Adrenal gland (tissue), 12 donors: Measurements from ENCODE around the gene SLC47A2. TPM values are rescaled to one million over a fixed set of nuclear protein-coding genes. Genes with fewer than 3 reads are reported as not detected.

Source experiments
- DNase-seq, 7 donors: peaks; one replicate each; pipeline ENCODE4 v3.0.0-alpha.2; 2019 to 2020
- H3K27ac ChIP-seq, 5 donors: fragments of 200-600 bp; sonication (generic) in 4 of 5; 1 replicate in 3 of 5; 2 replicates in 2 of 5; pipeline versions ENCODE4 v1.5.1 to v1.8.0; 2016 to 2020; ENCODE audit warnings: mild to moderate bottlenecking in 1 of 5
- H3K27me3 ChIP-seq: fragments of 200-600 bp; 2 replicates; pipeline ENCODE4 v1.8.0; 2021
- H3K36me3 ChIP-seq, 2 donors: fragments of 200-600 bp; replicated peaks in 1 of 2; 1 replicate in 1 of 2; 2 replicates in 1 of 2; pipeline versions ENCODE4 v1.5.1 to v1.8.0; 2018 to 2022
- H3K4me1 ChIP-seq, 2 donors: fragments of 200-600 bp; replicated peaks in 1 of 2; 1 replicate in 1 of 2; 2 replicates in 1 of 2; pipeline versions ENCODE4 v1.5.1 to v1.8.0; 2018 to 2021
- H3K4me3 ChIP-seq, 4 donors: fragments of 200-600 bp; sonication (generic) in 3 of 4; one replicate each; pipeline ENCODE4 v1.5.1; 2016 to 2018
- H3K9me3 ChIP-seq, 3 donors: fragments of 200-600 bp; sonication (generic) in 1 of 3; replicated peaks in 1 of 3; 1 replicate in 2 of 3; 2 replicates in 1 of 3; pipeline versions ENCODE4 v1.5.1 to v1.8.0; 2016 to 2021
- CTCF ChIP-seq, 6 experiments: fragments of 450-650 bp in 4 of 6; fragments of 200-600 bp in 2 of 6; sonication (generic) in 1 of 6; IDR thresholded peaks; 1 replicate in 5 of 6; 2 replicates in 1 of 6; pipeline versions ENCODE4 v1.5.1 to v1.8.0; 2016 to 2021; ENCODE audit warnings: antibody characterized with exemption in 6 of 6, mild to moderate bottlenecking in 2 of 6, moderate library complexity in 1 of 6
- POLR2A ChIP-seq, 2 donors: fragments of 450-650 bp; IDR thresholded peaks; one replicate each; pipeline ENCODE4 v1.6.1; 2017; ENCODE audit warnings: antibody characterized with exemption in 2 of 2, mild to moderate bottlenecking in 2 of 2, moderate library complexity in 1 of 2
- WGBS, 4 donors: extraction: QIAGEN DNeasy Blood & Tissue Kit in 2 of 4; methylation state at CpG; one replicate each; pipeline versions ENCODE4 v1.1.5 to v1.1.7; 2013 to 2017; 5-methylcytosine and 5-hydroxymethylcytosine counted together
- intact Hi-C, 2 donors: fragments of 100-400 bp; cut with DNase I; formaldehyde crosslinking; loops; one replicate each; pipeline versions ENCODE4 v1.14.1 to v1.15.0; 2022 to 2023
- polyA plus RNA-seq, 3 donors: library from polyadenylated mRNA; stranded (reverse); fragments of 200-250 nt in 2 of 3; fragments of 350-450 nt in 1 of 3; fragmentation: Illumina TruSeq in 1 of 3; extraction: RNeasy Lipid Tissue Mini Kit (QIAGEN cat#74804) in 1 of 3; gene quantifications; one replicate each; pipeline ENCODE4 v1.2.3, GENCODE V29; 2013 to 2014
- total RNA-seq, 9 donors: library from RNA; depleted of rRNA in 4 of 9; stranded (reverse); fragments of >200 nt in 4 of 9; fragments of 120-200 nt in 1 of 9; fragmentation: NEBNext Ultra II Directional in 1 of 9; extraction: Animal tissue kit (Norgen Biotek cat#: 25700) in 1 of 9; gene quantifications; one replicate each; pipeline versions ENCODE4 v1.1.0 to v1.2.4, GENCODE V29; 2013 to 2023
- donor health status: healthy with polysubstance abuse.
- donor health status: Bipolar disorder and iron deficiency.
- donor health status: DM: yes; HTN: yes; CAD: no.
- donor health status: DM: no; HTN: no; CAD: no.
- donor health status: DM: no; HTN: no; CAD: no.
- donor health status: DM: yes; HTN: yes; CAD: no.

The SLC47A2 gene
- total and polyA plus RNA-seq, 12 donors, result 0.10 to 1.3 (median 0.32) TPM; not detected in 8

- Histone ChIP-seq H3K9me3 (no peaks in the 10 kb centered on the region), H3K27ac (no peak overlapping the region), H3K27me3 (no peaks in the 10 kb centered on the region), H3K36me3 (no peaks in the 10 kb centered on the region), H3K4me3 (no peak overlapping the region), H3K4me1 (peaks cover 12 to 17% of the 10 kb centered on the region in 2 donors)
- no peak for DNase-seq
- intact Hi-C loops, result loop anchor here in 1 of 2 donors (10.0 kb wide), 1 partner anchor 65 kb away; no protein-coding TSS in a partner anchor
- 87 to 96% (median 92%) methylated on average over 19 to 26 of the region's 26 CpGs for WGBS, 4 donors
- no peak for TF ChIP-seq CTCF (IDR thresholded peaks at IDR 0.05)
- TF ChIP-seq POLR2A (IDR thresholded peaks at IDR 0.05), result no peak
Measured at GRCh38 chr17:19739241-19740201, 23.1 kb upstream of the SLC47A2 start.

GRCh38 chr17:19738757-19739156, 22.4 kb upstream of the SLC47A2 start:
- H3K4me3 ChIP-seq, result no peak overlapping the region
- no peak for TF ChIP-seq CTCF (IDR thresholded peaks at IDR 0.05)
- TF ChIP-seq POLR2A (IDR thresholded peaks at IDR 0.05), result no peak
- H3K9me3 ChIP-seq, result no peaks in the 10 kb centered on the region
- intact Hi-C loops, result no loop called here
- no peaks in the 10 kb centered on the region for H3K27me3 ChIP-seq
- H3K4me1 ChIP-seq, result peaks cover 12 to 14% of the 10 kb centered on the region in 2 donors
- WGBS, 4 donors, result 98 to 100% (median 98%) methylated on average over 5 to 9 of the region's 9 CpGs; no CpG with 5 or more reads in 1 of the 4 donors
- no peak for DNase-seq
- no peaks in the 10 kb centered on the region for H3K36me3 ChIP-seq
- no peak overlapping the region for H3K27ac ChIP-seq

- DNase-seq, result no peak
- TF ChIP-seq POLR2A (IDR thresholded peaks at IDR 0.05) (no peak), CTCF (IDR thresholded peaks at IDR 0.05) (no peak)
- no peak overlapping the region for H3K27ac ChIP-seq
- H3K36me3 ChIP-seq, result no peaks in the 10 kb centered on the region
- intact Hi-C loops, result no loop called here
- H3K4me3 ChIP-seq, result no peak overlapping the region
- WGBS, 4 donors, result 96 to 100% (median 97%) methylated on average over 1 to 14 of the region's 14 CpGs
- no peaks in the 10 kb centered on the region for H3K27me3 ChIP-seq
- H3K9me3 ChIP-seq, result no peaks in the 10 kb centered on the region
- peaks cover 12 to 14% of the 10 kb centered on the region in 2 donors for H3K4me1 ChIP-seq
Measured at GRCh38 chr17:19738073-19738449, 21.7 kb upstream of the SLC47A2 start.

GRCh38 chr17:19737305-19738072, 21.1 kb upstream of the SLC47A2 start:
- H3K27ac ChIP-seq, result no peak overlapping the region
- peaks cover 12 to 14% of the 10 kb centered on the region in 2 donors for H3K4me1 ChIP-seq
- H3K9me3 ChIP-seq, result no peaks in the 10 kb centered on the region
- DNase-seq, result no peak
- TF ChIP-seq CTCF (IDR thresholded peaks at IDR 0.05) (no peak), POLR2A (IDR thresholded peaks at IDR 0.05) (no peak)
- 85 to 95% (median 89%) methylated on average over 8 to 15 of the region's 15 CpGs for WGBS, 4 donors
- no peaks in the 10 kb centered on the region for H3K27me3 ChIP-seq
- no peak overlapping the region for H3K4me3 ChIP-seq
- intact Hi-C loops, result no loop called here
- H3K36me3 ChIP-seq, result no peaks in the 10 kb centered on the region
